GM12874 (cell line): ENCODE data around the gene CAMSAP2.

ENCODE experiments used
- CTCF ChIP-seq: IDR thresholded peaks from 2 replicates; pipeline ENCODE4 v1.5.1; 2011; ENCODE audit warnings: low read depth, mild to moderate bottlenecking, control low read depth, low read length, moderate library complexity; ENCODE audit not compliant: insufficient read depth

CAMSAP2 gene

GRCh38 chr1:200837931-200838571 lies 99.4 kb downstream of the CAMSAP2 start:
- no peak for TF ChIP-seq CTCF

- TF ChIP-seq CTCF, result no peak
Observed at GRCh38 chr1:200838676-200839445, 100.2 kb downstream of the CAMSAP2 start.

GRCh38 chr1:200845360-200845759 lies 106.7 kb downstream of the CAMSAP2 start:
- no peak for TF ChIP-seq CTCF

- no peak for TF ChIP-seq CTCF
Observed at GRCh38 chr1:200846398-200846797, 107.7 kb downstream of the CAMSAP2 start.

- no peak for TF ChIP-seq CTCF
Observed at GRCh38 chr1:200849430-200849829, 110.7 kb downstream of the CAMSAP2 start.

GRCh38 chr1:200850554-200850953 lies 111.9 kb downstream of the CAMSAP2 start:
- TF ChIP-seq CTCF, result no peak

- TF ChIP-seq CTCF, result no peak
Observed at GRCh38 chr1:200856716-200857357, 118.1 kb downstream of the CAMSAP2 start.
